Breast epithelium (tissue), 3 donors: ENCODE measurements around the gene CEP112.

Experiments used
- POLR2A ChIP-seq: fragments of 450-650 bp; IDR thresholded peaks from one replicate; pipeline ENCODE4 v1.6.1; 2016; ENCODE audit warnings: antibody characterized with exemption, mild to moderate bottlenecking, moderate library complexity
- TF ChIP-seq, protein P1 (sequence below), 3 donors: fragments of 450-650 bp; IDR thresholded peaks; one replicate each; pipeline ENCODE4 v1.5.1; 2016 to 2017; ENCODE audit warnings: antibody characterized with exemption in 3 of 3, mild to moderate bottlenecking in 3 of 3, moderate library complexity in 3 of 3

DNA sequence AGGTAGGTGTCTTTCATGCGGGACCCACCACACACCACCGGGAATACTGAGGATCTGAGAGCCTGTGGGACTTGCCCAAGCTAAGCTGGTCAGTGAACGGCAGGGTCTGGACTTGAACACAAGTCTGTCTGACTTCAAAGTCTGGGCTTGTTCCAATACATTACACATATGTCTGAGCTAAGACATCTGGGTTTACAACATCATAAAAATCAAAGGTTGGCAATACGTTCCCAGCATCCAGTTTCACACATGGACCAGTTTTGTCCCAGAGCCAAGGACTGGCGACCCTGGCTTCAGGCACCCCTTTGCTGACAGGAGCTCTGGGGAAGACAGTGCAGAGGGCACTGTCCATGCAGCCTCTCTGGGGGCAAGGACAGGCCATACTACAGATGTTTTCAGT is 602.6 kb downstream of the CEP112 start:
- TF ChIP-seq, protein P1, sequence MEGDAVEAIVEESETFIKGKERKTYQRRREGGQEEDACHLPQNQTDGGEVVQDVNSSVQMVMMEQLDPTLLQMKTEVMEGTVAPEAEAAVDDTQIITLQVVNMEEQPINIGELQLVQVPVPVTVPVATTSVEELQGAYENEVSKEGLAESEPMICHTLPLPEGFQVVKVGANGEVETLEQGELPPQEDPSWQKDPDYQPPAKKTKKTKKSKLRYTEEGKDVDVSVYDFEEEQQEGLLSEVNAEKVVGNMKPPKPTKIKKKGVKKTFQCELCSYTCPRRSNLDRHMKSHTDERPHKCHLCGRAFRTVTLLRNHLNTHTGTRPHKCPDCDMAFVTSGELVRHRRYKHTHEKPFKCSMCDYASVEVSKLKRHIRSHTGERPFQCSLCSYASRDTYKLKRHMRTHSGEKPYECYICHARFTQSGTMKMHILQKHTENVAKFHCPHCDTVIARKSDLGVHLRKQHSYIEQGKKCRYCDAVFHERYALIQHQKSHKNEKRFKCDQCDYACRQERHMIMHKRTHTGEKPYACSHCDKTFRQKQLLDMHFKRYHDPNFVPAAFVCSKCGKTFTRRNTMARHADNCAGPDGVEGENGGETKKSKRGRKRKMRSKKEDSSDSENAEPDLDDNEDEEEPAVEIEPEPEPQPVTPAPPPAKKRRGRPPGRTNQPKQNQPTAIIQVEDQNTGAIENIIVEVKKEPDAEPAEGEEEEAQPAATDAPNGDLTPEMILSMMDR (IDR thresholded peaks at IDR 0.05) = no peak
- TF ChIP-seq POLR2A = no peak
